Measurements from ENCODE around the gene NACA2. TPM values are rescaled to one million over a fixed set of nuclear protein-coding genes. Genes with fewer than 3 reads are reported as not detected.

Gene NACA2
- polyA plus RNA-seq, 3 donors from 2014 or later = not detected

DNA sequence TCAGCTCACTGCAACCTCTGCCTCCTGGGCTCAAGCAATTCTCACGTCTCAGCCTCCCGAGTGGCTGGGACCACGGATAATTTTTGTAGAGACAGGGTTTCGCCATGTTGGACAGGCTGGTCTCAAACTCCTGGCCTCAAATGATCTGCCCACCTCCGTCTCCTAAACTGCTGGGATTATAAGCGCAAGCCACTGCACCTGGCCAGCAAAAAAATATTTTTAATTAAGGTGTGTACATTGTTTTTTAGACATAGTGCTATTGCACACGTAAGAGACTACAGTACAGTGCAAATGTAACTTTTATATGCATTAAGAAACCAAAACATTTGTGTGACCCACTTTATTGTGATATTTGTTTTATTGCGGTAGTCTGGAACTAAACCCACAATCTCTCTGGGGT is 49.0 kb downstream of the NACA2 start:
- no peaks in the 10 kb centered on the region for H3K36me3 Mint-ChIP-seq
- no peaks in the 10 kb centered on the region for H3K4me1 Mint-ChIP-seq
- DNase-seq = no peak

DNA sequence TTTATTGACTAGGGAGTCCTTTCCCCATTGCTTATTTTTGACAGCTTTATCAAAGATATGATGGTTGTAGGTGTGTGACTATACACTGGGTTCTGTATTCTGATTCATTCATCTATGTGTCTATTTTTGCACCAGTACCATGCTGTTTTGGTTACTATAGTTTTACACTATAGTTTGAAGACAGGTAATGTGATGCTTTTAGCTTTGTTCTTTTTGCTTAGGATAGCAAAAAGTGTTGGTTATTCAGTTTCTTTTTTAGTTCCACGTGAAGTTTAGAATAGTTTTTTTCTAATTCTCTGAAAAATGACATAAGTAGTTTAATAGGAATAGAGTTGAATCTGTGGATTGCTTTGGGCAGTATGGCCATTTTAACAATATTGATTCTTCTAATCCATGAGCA is 50.1 kb downstream of the NACA2 start:
- Mint-ChIP-seq H3K4me1 (peaks cover 3 to 5% of the 10 kb centered on the region in 2 donors), H3K4me3 (no peak overlapping the region), H3K36me3 (no peaks in the 10 kb centered on the region), H3K27me3 (ENCODE audit: low read depth in 3 of 3) (peaks cover 2 to 10% (median 5%) of the 10 kb centered on the region in 3 donors), H3K27ac (no peak overlapping the region), H3K9me3 (peaks cover 0 to 7% (median 0%) of the 10 kb centered on the region in 6 donors)
- no peak for DNase-seq

More for the DNA sequence above, 49.0 kb downstream of the NACA2 start:
- Mint-ChIP-seq H3K27ac (no peak overlapping the region), H3K27me3 (ENCODE audit: low read depth in 3 of 3) (peaks cover 8 to 11% (median 8%) of the 10 kb centered on the region in 3 donors), H3K9me3 (peaks cover 0 to 7% (median 0%) of the 10 kb centered on the region in 6 donors), H3K4me3 (no peak overlapping the region)

Other genes starting within 250 kb of the NACA2 start
- gene TBX2, start 191.4 kb downstream of the NACA2 start, polyA plus RNA-seq = not detected
- not detected for gene TBX4, start 138.8 kb downstream of the NACA2 start, polyA plus RNA-seq